ENCODE results near the gene UBAC2. TPM values are rescaled to one million over a fixed set of nuclear protein-coding genes. Genes with fewer than 3 reads are reported as not detected.

Gene UBAC2
- total and polyA plus RNA-seq, 2 of the 8 experiments (the other 6 are each of a cell fraction or from before 2014, with no cell fraction given): 75.9 to 76.9 TPM

GRCh38 chr13:99282264-99283231 is 81.9 kb downstream of the UBAC2 start (continued):
- TF ChIP-seq JUND (IDR thresholded peaks at IDR 0.05; ENCODE audit: low read length) (no peak), BCL11A (IDR thresholded peaks at IDR 0.05; ENCODE audit: low read depth in 2 of 2, low read length in 2 of 2) (no peak), RAD21 (IDR thresholded peaks at IDR 0.05 in 1 of 2, conservative IDR thresholded peaks at IDR 0.05 in 1 of 2; ENCODE audit: low read depth in 2 of 2, low read length in 2 of 2) (no peak), JUN (IDR thresholded peaks at IDR 0.05; ENCODE audit: low read depth, low read length) (no peak), SIN3A (conservative IDR thresholded peaks at IDR 0.05 in 1 of 2, IDR thresholded peaks at IDR 0.05 in 1 of 2; ENCODE audit: low read depth in 1 of 2, low read length in 2 of 2) (no peak), RXRA (IDR thresholded peaks at IDR 0.05; ENCODE audit: insufficient read depth, low read depth, low read length) (no peak), FOSL1 (IDR thresholded peaks at IDR 0.05; ENCODE audit: insufficient read depth, low read depth, low read length) (no peak), SAP30 (IDR thresholded peaks at IDR 0.05; ENCODE audit: insufficient read depth, insufficient replicate concordance, low read length) (no peak)
